HEK293 (cell line): ENCODE results near the gene CMTM8.
A peak's percentile ranks its signal among the peaks of the same experiment; 100 is the strongest.

ENCODE experiments used
- BCL6B ChIP-seq: fragments of 450-650 bp; formaldehyde crosslinking; IDR thresholded peaks from 2 replicates; pipeline ENCODE4 v1.5.1; 2017; ENCODE audit warnings: missing biosample characterization, missing genetic modification characterization
- CTCF ChIP-seq: fragments of 450-650 bp; formaldehyde crosslinking; IDR thresholded peaks from 2 replicates; pipeline ENCODE4 v1.5.1; 2016; ENCODE audit warnings: missing biosample characterization, missing genetic modification characterization
- INSM2 ChIP-seq: fragments of 450-650 bp; formaldehyde crosslinking; IDR thresholded peaks from 2 replicates; pipeline ENCODE4 v1.5.1; 2016; ENCODE audit warnings: missing biosample characterization, missing genetic modification characterization
- PRDM10 ChIP-seq: fragments of 450-650 bp; formaldehyde crosslinking; IDR thresholded peaks from 2 replicates; pipeline ENCODE4 v1.5.1; 2016; ENCODE audit warnings: missing biosample characterization, missing genetic modification characterization
- REST ChIP-seq: fragments of 450-650 bp; formaldehyde crosslinking; IDR thresholded peaks from 2 replicates; pipeline ENCODE4 v1.5.1; 2016; ENCODE audit warnings: missing biosample characterization, missing genetic modification characterization
- SCRT1 ChIP-seq: fragments of 450-650 bp; formaldehyde crosslinking; IDR thresholded peaks from 2 replicates; pipeline ENCODE4 v1.5.1; 2016; ENCODE audit warnings: missing biosample characterization, missing genetic modification characterization, borderline replicate concordance
- SP7 ChIP-seq: fragments of 450-650 bp; formaldehyde crosslinking; IDR thresholded peaks from 2 replicates; pipeline ENCODE4 v1.5.1; 2016; ENCODE audit warnings: missing biosample characterization, missing genetic modification characterization
- ZIC2 ChIP-seq: fragments of 450-650 bp; formaldehyde crosslinking; IDR thresholded peaks from 2 replicates; pipeline ENCODE4 v1.5.1; 2016; ENCODE audit warnings: missing biosample characterization, missing genetic modification characterization
- ZNF112 ChIP-seq: fragments of 450-650 bp; formaldehyde crosslinking; IDR thresholded peaks from 2 replicates; pipeline ENCODE4 v1.5.0; 2017; ENCODE audit warnings: missing biosample characterization, missing genetic modification characterization
- ZNF19 ChIP-seq: fragments of 450-650 bp; formaldehyde crosslinking; IDR thresholded peaks from 2 replicates; pipeline ENCODE4; 2016; ENCODE audit warnings: missing biosample characterization, missing genetic modification characterization, low read depth
- ZNF223 ChIP-seq: fragments of 450-650 bp; formaldehyde crosslinking; IDR thresholded peaks from 2 replicates; pipeline ENCODE4 v1.5.1; 2016; ENCODE audit warnings: missing biosample characterization, missing genetic modification characterization
- ZNF404 ChIP-seq: fragments of 450-650 bp; formaldehyde crosslinking; IDR thresholded peaks from 2 replicates; pipeline ENCODE4 v1.5.1; 2017; ENCODE audit warnings: missing biosample characterization, missing genetic modification characterization
- ZNF473 ChIP-seq: fragments of 450-650 bp; formaldehyde crosslinking; IDR thresholded peaks from 2 replicates; pipeline ENCODE4 v1.5.1; 2017; ENCODE audit warnings: missing biosample characterization, missing genetic modification characterization
- ZNF518A ChIP-seq: fragments of 450-650 bp; formaldehyde crosslinking; conservative IDR thresholded peaks from 2 replicates; pipeline ENCODE4 v1.5.1; 2016; ENCODE audit warnings: low read depth, missing biosample characterization, missing genetic modification characterization
- ZNF521 ChIP-seq: fragments of 450-650 bp; formaldehyde crosslinking; IDR thresholded peaks from 2 replicates; pipeline ENCODE4 v1.5.1; 2017; ENCODE audit warnings: missing biosample characterization, mild to moderate bottlenecking, missing genetic modification characterization
- ZNF629 ChIP-seq: fragments of 450-650 bp; formaldehyde crosslinking; IDR thresholded peaks from 2 replicates; pipeline ENCODE4 v1.5.1; 2017; ENCODE audit warnings: missing biosample characterization, missing genetic modification characterization
- ZNF664 ChIP-seq: fragments of 450-650 bp; formaldehyde crosslinking; IDR thresholded peaks from 2 replicates; pipeline ENCODE4 v1.5.1; 2016; ENCODE audit warnings: missing biosample characterization, missing genetic modification characterization
- ZNF704 ChIP-seq: fragments of 450-650 bp; formaldehyde crosslinking; IDR thresholded peaks from 2 replicates; pipeline ENCODE4 v1.5.1; 2016; ENCODE audit warnings: missing biosample characterization, missing genetic modification characterization
- ZNF792 ChIP-seq: fragments of 450-650 bp; formaldehyde crosslinking; IDR thresholded peaks from 2 replicates; pipeline ENCODE4 v1.5.1; 2016; ENCODE audit warnings: missing biosample characterization, missing genetic modification characterization
- ZXDB ChIP-seq: fragments of 450-650 bp; formaldehyde crosslinking; IDR thresholded peaks from 2 replicates; pipeline ENCODE4 v1.5.1; 2016; ENCODE audit warnings: missing biosample characterization, missing genetic modification characterization

Gene CMTM8

GRCh38 chr3:32296251-32297204 lies 58.0 kb downstream of the CMTM8 start (continued):
- TF ChIP-seq ZNF518A (tag by site-specific recombination) (no peak), ZNF629 (no peak), ZNF792 (tag by site-specific recombination) (no peak), ZNF664 (tag by site-specific recombination) (peak; percentile 23; the same call in 1 of the 2 replicates), SCRT1 (0 out of 2 replicates have a peak, but pooled peaks have one; percentile 9), SP7 (tag by site-specific recombination) (peak; percentile 86), REST (tag by site-specific recombination) (no peak), ZNF473 (tag by site-specific recombination) (no peak), BCL6B (tag by site-specific recombination) (no peak), INSM2 (tag by site-specific recombination) (no peak), ZNF112 (tag by site-specific recombination) (no peak), ZNF223 (tag by site-specific recombination) (no peak), ZNF521 (tag by site-specific recombination) (no peak), ZNF19 (tag by site-specific recombination) (no peak), ZXDB (no peak), CTCF (tag by site-specific recombination) (peak; percentile 53), ZIC2 (tag by site-specific recombination) (no peak), ZNF704 (tag by site-specific recombination) (no peak), PRDM10 (tag by site-specific recombination) (no peak), ZNF404 (tag by site-specific recombination) (no peak)
